H9 (cell line): ENCODE measurements around the gene TRIM44. TPM values are rescaled to one million over a fixed set of nuclear protein-coding genes. Genes with fewer than 3 reads are reported as not detected.
"Not testable (repeated sequence)": the region's sequence is repeated elsewhere in the genome, so short reads cannot be mapped to it uniquely, and the experiment has no call there.

Source experiments
- DNase-seq: peaks from one replicate; pipeline ENCODE4 v3.0.0-alpha.2; 2017
- H2AFZ ChIP-seq: one replicate; pipeline ENCODE4 v1.6.1; 2013; ENCODE audit warnings: mild to moderate bottlenecking, low read length, control low read depth, moderate library complexity
- H2AK5ac ChIP-seq: 2 replicates; pipeline ENCODE4 v1.6.1; 2013; ENCODE audit warnings: low read length, control low read depth, mixed read lengths; ENCODE audit not compliant: insufficient read length
- H2BK120ac ChIP-seq: one replicate; pipeline ENCODE4 v1.6.1; 2013; ENCODE audit warnings: low read depth, mild to moderate bottlenecking, low read length, control low read depth, inconsistent platforms; ENCODE audit not compliant: poor library complexity, severe bottlenecking
- H2BK12ac ChIP-seq: 2 replicates; pipeline ENCODE4 v1.6.1; 2013; ENCODE audit warnings: low read length, control low read depth, mixed read lengths, low read depth; ENCODE audit not compliant: insufficient read length
- H2BK15ac ChIP-seq: 2 replicates; pipeline ENCODE4 v1.6.1; 2013; ENCODE audit warnings: low read depth, low read length, control low read depth
- H2BK20ac ChIP-seq: one replicate; pipeline ENCODE4 v1.6.1; 2013; ENCODE audit warnings: low read depth, mild to moderate bottlenecking, low read length, control low read depth, inconsistent platforms; ENCODE audit not compliant: poor library complexity, severe bottlenecking
- H2BK5ac ChIP-seq: 2 replicates; pipeline ENCODE4 v1.6.1; 2013; ENCODE audit warnings: low read length, control low read depth, mixed read lengths; ENCODE audit not compliant: insufficient read length
- H3K14ac ChIP-seq: 2 replicates; pipeline ENCODE4 v1.6.1; 2013; ENCODE audit warnings: low read length, control low read depth; ENCODE audit not compliant: insufficient read depth
- H3K18ac ChIP-seq: 2 replicates; pipeline ENCODE4 v1.6.1; 2013; ENCODE audit warnings: low read depth, mild to moderate bottlenecking, mixed read lengths, low read length, control low read depth; ENCODE audit not compliant: insufficient read length
- H3K23ac ChIP-seq: 2 replicates; pipeline ENCODE4 v1.6.1; 2013; ENCODE audit warnings: low read length, control low read depth, mixed read lengths, low read depth; ENCODE audit not compliant: insufficient read length
- H3K23me2 ChIP-seq: 2 replicates; pipeline ENCODE4 v1.6.1; 2013; ENCODE audit warnings: low read depth, mild to moderate bottlenecking, mixed read lengths, low read length, control low read depth; ENCODE audit not compliant: insufficient read length, poor library complexity, severe bottlenecking
- H3K27ac ChIP-seq: 2 replicates; pipeline ENCODE4 v1.5.1; 2013; ENCODE audit warnings: low read length, control low read depth, mixed read lengths, low read depth; ENCODE audit not compliant: insufficient read length
- H3K27me3 ChIP-seq: 2 replicates; pipeline ENCODE4 v1.6.1; 2013; ENCODE audit warnings: low read length, control low read depth, inconsistent platforms; ENCODE audit not compliant: insufficient read depth
- H3K4ac ChIP-seq: 2 replicates; pipeline ENCODE4 v1.6.1; 2013; ENCODE audit warnings: low read depth, mild to moderate bottlenecking, control low read depth, inconsistent platforms, low read length, moderate library complexity
- H3K4me1 ChIP-seq: 2 replicates; pipeline ENCODE4 v1.6.1; 2013; ENCODE audit warnings: low read length, control low read depth, inconsistent platforms; ENCODE audit not compliant: insufficient read depth
- H3K4me2 ChIP-seq: 2 replicates; pipeline ENCODE4 v1.6.1; 2013; ENCODE audit warnings: low read length, control low read depth, mixed read lengths; ENCODE audit not compliant: insufficient read length, insufficient read depth
- H3K56ac ChIP-seq: 2 replicates; pipeline ENCODE4 v1.6.1; 2013; ENCODE audit warnings: low read depth, mild to moderate bottlenecking, mixed read lengths, low read length, control low read depth; ENCODE audit not compliant: insufficient read length
- H3K79me1 ChIP-seq: 2 replicates; pipeline ENCODE4 v1.6.1; 2013; ENCODE audit warnings: low read depth, mild to moderate bottlenecking, moderate library complexity, low read length, control low read depth, inconsistent platforms; ENCODE audit not compliant: insufficient read depth, poor library complexity, severe bottlenecking
- H3K79me2 ChIP-seq: 2 replicates; pipeline ENCODE4 v1.6.1; 2013; ENCODE audit warnings: low read length, control low read depth, inconsistent platforms; ENCODE audit not compliant: insufficient read depth
- H3K9ac ChIP-seq: 2 replicates; pipeline ENCODE4 v1.6.1; 2013; ENCODE audit warnings: low read length, control low read depth, mixed read lengths; ENCODE audit not compliant: insufficient read length; ENCODE audit errors: extremely low read depth
- H3K9me3 ChIP-seq: one replicate; pipeline ENCODE4 v1.6.1; 2013; ENCODE audit warnings: low read depth, low read length, inconsistent platforms; ENCODE audit not compliant: control insufficient read depth
- H3T11ph ChIP-seq: one replicate; pipeline ENCODE4 v1.6.1; 2013; ENCODE audit warnings: mild to moderate bottlenecking, low read length, control low read depth, inconsistent platforms
- H4K20me1 ChIP-seq: one replicate; pipeline ENCODE4 v1.6.1; 2013; ENCODE audit not compliant: control insufficient read depth, insufficient read length, insufficient read depth
- H4K5ac ChIP-seq: 2 replicates; pipeline ENCODE4 v1.6.1; 2013; ENCODE audit warnings: low read depth, mild to moderate bottlenecking, mixed read lengths, low read length, control low read depth; ENCODE audit not compliant: insufficient read length
- H4K8ac ChIP-seq: replicated peaks from 2 replicates; pipeline ENCODE4 v1.6.1; 2013; ENCODE audit warnings: low read length, control low read depth, mixed read lengths, low read depth; ENCODE audit not compliant: insufficient read length
- H4K91ac ChIP-seq: 2 replicates; pipeline ENCODE4 v1.6.1; 2013; ENCODE audit warnings: low read depth, mild to moderate bottlenecking, moderate library complexity, mixed read lengths, low read length, control low read depth; ENCODE audit not compliant: insufficient read length
- H3K27ac Mint-ChIP-seq, 3 experiments: 2 replicates in 2 of 3; 3 replicates in 1 of 3; pipeline ENCODE4 v1.8.0; 2020 to 2021; ENCODE audit warnings: mixed read lengths in 3 of 3, mild to moderate bottlenecking in 1 of 3, moderate library complexity in 1 of 3
- H3K27me3 Mint-ChIP-seq: 2 replicates; pipeline ENCODE4 v1.8.0; 2021; ENCODE audit warnings: low read depth, mild to moderate bottlenecking, moderate library complexity, mixed read lengths
- H3K36me3 Mint-ChIP-seq, 3 experiments: 2 replicates in 2 of 3; 3 replicates in 1 of 3; pipeline ENCODE4 v1.8.0; 2020 to 2021; ENCODE audit warnings: low read depth in 3 of 3, mixed read lengths in 3 of 3; ENCODE audit not compliant: insufficient read depth in 1 of 3
- H3K4me1 Mint-ChIP-seq, 2 experiments: 2 replicates each; pipeline ENCODE4 v1.8.0; 2020; ENCODE audit warnings: mixed read lengths in 2 of 2
- H3K4me3 Mint-ChIP-seq, 2 experiments: 2 replicates in 1 of 2; 3 replicates in 1 of 2; pipeline ENCODE4 v1.8.0; 2020 to 2021; ENCODE audit warnings: mild to moderate bottlenecking in 2 of 2, mixed read lengths in 2 of 2, moderate library complexity in 1 of 2
- H3K9me3 Mint-ChIP-seq, 2 experiments: 2 replicates in 1 of 2; 3 replicates in 1 of 2; pipeline ENCODE4 v1.8.0; 2020; ENCODE audit warnings: mild to moderate bottlenecking in 2 of 2, mixed read lengths in 2 of 2, moderate library complexity in 1 of 2
- WGBS: extraction: QIAGEN DNeasy Blood & Tissue Kit; methylation state at CpG from one replicate; pipeline ENCODE4 v1.1.7; 2013; ENCODE audit warnings: missing lambda C conversion rate, low lambda C conversion rate, mixed read lengths; ENCODE audit not compliant: insufficient read length; ENCODE audit errors: extremely low coverage; 5-methylcytosine and 5-hydroxymethylcytosine counted together
- total RNA-seq: library from RNA; stranded (reverse); gene quantifications from 2 replicates; pipeline ENCODE4 v1.2.1, GENCODE V29; 2021
- TF ChIP-seq, protein P1 (sequence below): fragments of 200-600 bp; sonication (generic); conservative IDR thresholded peaks from 3 replicates; pipeline ENCODE4 v1.8.0; 2021; ENCODE audit warnings: antibody characterized with exemption, mild to moderate bottlenecking

The TRIM44 gene
- total RNA-seq, 1 experiment from 2014 or later, result 37.7 TPM

GRCh38 chr11:35651263-35651662 is 11.3 kb upstream of the TRIM44 start:
- no peaks in the 10 kb centered on the region for H3K9me3 ChIP-seq
- no peaks in the 10 kb centered on the region for H3K23me2 ChIP-seq
- H4K8ac ChIP-seq, result no peak overlapping the region
- no peak overlapping the region for H3K9ac ChIP-seq
- no peak overlapping the region for H3K18ac ChIP-seq
- peaks cover 3% of the 10 kb centered on the region; the same call in 1 of the 2 replicates for H3K4me1 ChIP-seq
- no peak overlapping the region for H3K23ac ChIP-seq
- no peak overlapping the region for H3K27ac ChIP-seq
- no peak overlapping the region for H4K5ac ChIP-seq
- no peaks in the 10 kb centered on the region; the same call in 1 of the 2 replicates for H3K27me3 ChIP-seq
- Mint-ChIP-seq H3K27me3 (peaks cover 72% of the 10 kb centered on the region), H3K36me3 (no peaks in the 10 kb centered on the region), H3K4me1 (peaks cover 24 to 32% of the 10 kb centered on the region in 2 experiments), H3K9me3 (no peaks in the 10 kb centered on the region), H3K27ac (no peak overlapping the region; a peak in 1 of 7 replicates), H3K4me3 (no peak overlapping the region)
- H3K79me1 ChIP-seq, result no peaks in the 10 kb centered on the region
- H2BK5ac ChIP-seq, result no peak overlapping the region
- no peak overlapping the region for H3K14ac ChIP-seq
- TF ChIP-seq, protein P1, sequence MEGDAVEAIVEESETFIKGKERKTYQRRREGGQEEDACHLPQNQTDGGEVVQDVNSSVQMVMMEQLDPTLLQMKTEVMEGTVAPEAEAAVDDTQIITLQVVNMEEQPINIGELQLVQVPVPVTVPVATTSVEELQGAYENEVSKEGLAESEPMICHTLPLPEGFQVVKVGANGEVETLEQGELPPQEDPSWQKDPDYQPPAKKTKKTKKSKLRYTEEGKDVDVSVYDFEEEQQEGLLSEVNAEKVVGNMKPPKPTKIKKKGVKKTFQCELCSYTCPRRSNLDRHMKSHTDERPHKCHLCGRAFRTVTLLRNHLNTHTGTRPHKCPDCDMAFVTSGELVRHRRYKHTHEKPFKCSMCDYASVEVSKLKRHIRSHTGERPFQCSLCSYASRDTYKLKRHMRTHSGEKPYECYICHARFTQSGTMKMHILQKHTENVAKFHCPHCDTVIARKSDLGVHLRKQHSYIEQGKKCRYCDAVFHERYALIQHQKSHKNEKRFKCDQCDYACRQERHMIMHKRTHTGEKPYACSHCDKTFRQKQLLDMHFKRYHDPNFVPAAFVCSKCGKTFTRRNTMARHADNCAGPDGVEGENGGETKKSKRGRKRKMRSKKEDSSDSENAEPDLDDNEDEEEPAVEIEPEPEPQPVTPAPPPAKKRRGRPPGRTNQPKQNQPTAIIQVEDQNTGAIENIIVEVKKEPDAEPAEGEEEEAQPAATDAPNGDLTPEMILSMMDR, result no peak
- DNase-seq, result no peak
- H2AFZ ChIP-seq, result no peak overlapping the region
- H3K4me2 ChIP-seq, result no peak overlapping the region
- H3K79me2 ChIP-seq, result no peaks in the 10 kb centered on the region
- no peak overlapping the region for H3K56ac ChIP-seq
- no peak overlapping the region for H2BK20ac ChIP-seq
- no peak overlapping the region for H4K91ac ChIP-seq
- H2BK120ac ChIP-seq, result no peak overlapping the region
- WGBS, result no CpG with 5 or more reads among the region's 3 CpGs
- H3K4ac ChIP-seq, result no peak overlapping the region
- no peak overlapping the region for H2BK15ac ChIP-seq
- H2AK5ac ChIP-seq, result no peak overlapping the region
- no peak overlapping the region for H3T11ph ChIP-seq
- no peaks in the 10 kb centered on the region for H4K20me1 ChIP-seq
- no peak overlapping the region for H2BK12ac ChIP-seq

- H3K4ac ChIP-seq, H2AK5ac ChIP-seq, H3K23me2 ChIP-seq, H3K14ac ChIP-seq, H2BK15ac ChIP-seq, H4K5ac ChIP-seq, H2BK5ac ChIP-seq, DNase-seq, H3K79me1 ChIP-seq, H3K27me3 ChIP-seq, H4K8ac ChIP-seq, H4K91ac ChIP-seq, H2BK20ac ChIP-seq, H3K23ac ChIP-seq, H2AFZ ChIP-seq, H2BK120ac ChIP-seq, H3K9me3 Mint-ChIP-seq, H2BK12ac ChIP-seq, H3K4me3 Mint-ChIP-seq, H3K4me2 ChIP-seq, H3K9ac ChIP-seq, H3K79me2 ChIP-seq, H3K9me3 ChIP-seq, H3K4me1 ChIP-seq, H3K27ac Mint-ChIP-seq, H3K18ac ChIP-seq, H4K20me1 ChIP-seq, H3T11ph ChIP-seq, H3K27ac ChIP-seq, H3K56ac ChIP-seq, H3K36me3 Mint-ChIP-seq: not testable (repeated sequence)
- Mint-ChIP-seq H3K4me1 (peaks cover 18 to 25% of the 10 kb centered on the region in 2 experiments), H3K27me3 (peaks cover 80% of the 10 kb centered on the region)
- WGBS, result no CpG with 5 or more reads among the region's 5 CpGs
Measured at GRCh38 chr11:35652786-35653185, 9.8 kb upstream of the TRIM44 start.
